Type B pancreatic cell (in vitro differentiated cells): Measurements from ENCODE around the gene ACTC1. TPM values are rescaled to one million over a fixed set of nuclear protein-coding genes. Genes with fewer than 3 reads are reported as not detected.

Source experiments
- DNase-seq: peaks from one replicate; pipeline ENCODE4 v3.0.0; 2021; ENCODE audit warnings: mixed read lengths; ENCODE audit not compliant: unreplicated experiment; ENCODE audit errors: extremely low spot score
- H3K27ac Mint-ChIP-seq: 2 replicates; pipeline ENCODE4 v1.8.0; 2021; ENCODE audit warnings: mild to moderate bottlenecking, mixed read lengths
- H3K27me3 Mint-ChIP-seq: 2 replicates; pipeline ENCODE4 v1.8.0; 2021; ENCODE audit warnings: mixed read lengths
- H3K36me3 Mint-ChIP-seq: 2 replicates; pipeline ENCODE4 v1.8.0; 2021; ENCODE audit warnings: mixed read lengths
- H3K4me1 Mint-ChIP-seq: one replicate; pipeline ENCODE4 v1.8.0; 2021; ENCODE audit warnings: mixed read lengths; ENCODE audit not compliant: unreplicated experiment
- H3K4me3 Mint-ChIP-seq: 2 replicates; pipeline ENCODE4 v1.8.0; 2021; ENCODE audit warnings: mild to moderate bottlenecking, mixed read lengths
- H3K9me3 Mint-ChIP-seq: 2 replicates; pipeline ENCODE4 v1.8.0; 2021; ENCODE audit warnings: mixed read lengths
- total RNA-seq: library from RNA; stranded (reverse); gene quantifications from 2 replicates; pipeline ENCODE4 v1.2.1, GENCODE V29; 2021; ENCODE audit warnings: low replicate concordance
- TF ChIP-seq, protein P1 (sequence below): fragments of 200-600 bp; sonication (generic); conservative IDR thresholded peaks from 2 replicates; pipeline ENCODE4 v1.5.0; 2021; ENCODE audit warnings: antibody characterized with exemption, mild to moderate bottlenecking

The ACTC1 gene
- total RNA-seq, 1 donor from 2014 or later = 19.7 TPM

DNA sequence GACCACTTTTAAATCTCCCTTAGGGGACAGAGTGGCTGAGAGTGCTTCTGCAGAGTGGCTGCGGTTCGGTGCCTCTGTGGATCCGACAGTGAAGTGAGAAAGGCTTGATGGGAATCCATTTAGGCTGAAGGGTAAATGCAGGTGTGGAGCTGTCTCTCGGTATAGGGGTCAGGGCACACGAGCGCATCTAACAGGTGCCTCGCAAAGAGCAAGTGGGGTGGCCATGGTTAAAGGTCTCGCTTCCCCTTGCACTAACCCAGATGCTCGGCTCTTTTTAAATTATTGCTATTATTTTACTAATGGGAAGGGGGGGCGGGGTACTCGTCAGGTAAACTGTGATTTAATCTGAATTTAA lies 40.0 kb downstream of the ACTC1 start:
- peaks cover 84% of the 10 kb centered on the region for H3K27me3 Mint-ChIP-seq
- no peak overlapping the region for H3K27ac Mint-ChIP-seq
- no peaks in the 10 kb centered on the region for H3K36me3 Mint-ChIP-seq
- H3K4me1 Mint-ChIP-seq = no peaks in the 10 kb centered on the region
- peak overlapping the region; percentile 82 for H3K4me3 Mint-ChIP-seq
- TF ChIP-seq, protein P1, sequence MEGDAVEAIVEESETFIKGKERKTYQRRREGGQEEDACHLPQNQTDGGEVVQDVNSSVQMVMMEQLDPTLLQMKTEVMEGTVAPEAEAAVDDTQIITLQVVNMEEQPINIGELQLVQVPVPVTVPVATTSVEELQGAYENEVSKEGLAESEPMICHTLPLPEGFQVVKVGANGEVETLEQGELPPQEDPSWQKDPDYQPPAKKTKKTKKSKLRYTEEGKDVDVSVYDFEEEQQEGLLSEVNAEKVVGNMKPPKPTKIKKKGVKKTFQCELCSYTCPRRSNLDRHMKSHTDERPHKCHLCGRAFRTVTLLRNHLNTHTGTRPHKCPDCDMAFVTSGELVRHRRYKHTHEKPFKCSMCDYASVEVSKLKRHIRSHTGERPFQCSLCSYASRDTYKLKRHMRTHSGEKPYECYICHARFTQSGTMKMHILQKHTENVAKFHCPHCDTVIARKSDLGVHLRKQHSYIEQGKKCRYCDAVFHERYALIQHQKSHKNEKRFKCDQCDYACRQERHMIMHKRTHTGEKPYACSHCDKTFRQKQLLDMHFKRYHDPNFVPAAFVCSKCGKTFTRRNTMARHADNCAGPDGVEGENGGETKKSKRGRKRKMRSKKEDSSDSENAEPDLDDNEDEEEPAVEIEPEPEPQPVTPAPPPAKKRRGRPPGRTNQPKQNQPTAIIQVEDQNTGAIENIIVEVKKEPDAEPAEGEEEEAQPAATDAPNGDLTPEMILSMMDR = no peak
- no peak for DNase-seq
- H3K9me3 Mint-ChIP-seq = no peaks in the 10 kb centered on the region

DNA sequence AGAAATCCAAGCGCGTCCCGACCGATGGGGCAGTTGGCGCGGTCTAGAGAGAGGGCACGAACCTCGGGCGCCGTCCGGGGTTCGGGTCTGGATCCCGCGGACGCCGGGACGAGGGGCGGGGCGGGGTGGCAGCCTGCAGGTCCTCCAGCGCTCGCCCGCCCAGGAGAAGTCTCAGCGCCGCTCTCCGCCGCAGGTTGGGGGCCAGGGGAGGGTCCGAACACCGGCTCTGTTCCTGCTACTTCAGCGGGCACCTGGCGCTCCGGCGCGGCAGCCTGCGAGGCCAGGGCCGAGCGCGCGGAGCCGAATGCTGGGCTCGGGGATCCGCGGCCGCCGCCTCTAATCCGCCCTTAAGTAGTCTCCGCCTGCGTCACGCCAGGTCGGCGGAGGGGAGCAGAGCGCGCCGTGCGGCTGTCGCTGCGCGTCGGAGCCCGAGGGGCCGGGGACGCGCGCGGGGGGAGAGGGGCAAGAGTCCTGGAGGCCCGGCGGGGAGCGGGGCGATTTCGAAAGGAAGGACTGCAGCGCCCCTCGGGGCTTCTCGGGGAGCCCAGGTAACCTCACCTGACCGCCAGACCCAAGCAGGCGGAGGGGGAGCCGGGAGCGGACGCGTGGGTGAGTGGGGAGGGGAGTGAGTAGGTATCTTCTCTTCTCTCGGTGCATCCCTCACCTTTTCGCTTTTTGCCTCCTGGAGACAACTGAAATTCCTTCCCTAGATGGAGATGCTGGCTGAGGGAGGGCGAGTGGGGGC lies 40.5 kb downstream of the ACTC1 start, which contains the start of gene GJD2:
Gene GJD2, minus strand, starts transcription at position 325 of the 745 bp plus-strand sequence. CDS start 510 bp downstream, outside the sequence.
- DNase-seq = no peak
- Mint-ChIP-seq H3K4me3 (peak within 1 kb of the TSS; percentile 82), H3K36me3 (no peaks in the 10 kb centered on the region), H3K9me3 (no peaks in the 10 kb centered on the region), H3K4me1 (no peaks in the 10 kb centered on the region), H3K27me3 (peaks cover 81% of the 10 kb centered on the region), H3K27ac (no peak within 1 kb of the TSS)
- TF ChIP-seq, protein P1 = no peak

DNA sequence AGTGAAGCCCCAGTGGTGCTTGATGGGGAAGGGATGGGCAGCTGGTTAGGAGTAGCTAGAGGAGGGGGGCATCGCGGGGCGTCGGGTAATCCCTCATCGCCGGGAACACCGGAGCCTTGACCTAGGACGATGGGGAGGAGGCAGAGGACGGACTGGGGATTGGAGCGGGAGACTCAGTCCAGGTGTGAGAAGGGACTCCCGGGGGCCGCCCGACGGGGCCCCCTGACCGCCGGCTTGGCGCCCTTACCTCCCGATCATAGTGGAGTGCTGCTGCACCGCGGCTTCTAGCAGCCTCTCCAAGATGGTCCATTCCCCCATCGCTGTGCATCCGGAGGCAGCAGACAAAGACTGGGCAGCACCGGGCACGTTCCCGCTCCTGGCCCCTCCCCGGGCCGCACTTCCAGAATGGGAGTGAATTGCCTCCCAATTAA lies 41.2 kb downstream of the ACTC1 start:
- Mint-ChIP-seq H3K9me3 (no peaks in the 10 kb centered on the region), H3K4me1 (no peaks in the 10 kb centered on the region), H3K27ac (no peak overlapping the region), H3K4me3 (peak overlapping the region; percentile 81), H3K27me3 (peaks cover 78% of the 10 kb centered on the region), H3K36me3 (no peaks in the 10 kb centered on the region)
- DNase-seq = no peak
- TF ChIP-seq, protein P1 = no peak

DNA sequence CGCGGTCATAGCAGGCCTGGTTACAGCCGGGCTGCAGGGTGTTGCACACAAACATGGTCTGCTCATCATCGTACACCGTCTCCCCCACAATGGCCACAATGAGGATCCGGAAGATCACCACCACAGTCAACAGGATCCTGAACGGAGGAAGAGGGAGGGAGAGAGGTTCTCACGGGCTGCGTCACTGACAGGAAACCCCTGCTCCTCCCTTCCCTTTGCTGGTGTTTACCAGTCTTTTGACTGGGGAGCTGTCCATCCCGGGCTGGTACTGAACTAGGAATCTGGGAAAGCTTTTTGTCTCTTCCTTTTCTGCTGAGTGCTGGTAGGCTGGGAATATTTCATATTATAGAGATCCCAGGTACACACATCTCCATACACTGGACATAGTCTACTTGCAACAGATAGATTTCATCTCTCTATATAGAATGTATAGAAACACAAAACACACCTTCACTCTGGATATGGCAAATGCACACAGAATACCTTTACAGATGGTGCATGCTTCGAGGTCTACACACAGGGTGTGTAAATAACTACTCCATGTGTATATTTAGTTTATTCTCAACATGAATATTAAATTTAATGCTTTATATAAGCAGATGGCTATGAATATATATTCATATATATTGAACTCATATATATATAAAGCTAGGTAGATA lies 42.0 kb downstream of the ACTC1 start:
- Mint-ChIP-seq H3K27me3 (peaks cover 70% of the 10 kb centered on the region), H3K36me3 (no peaks in the 10 kb centered on the region), H3K27ac (no peak overlapping the region), H3K4me3 (peak overlapping the region; percentile 81), H3K9me3 (no peaks in the 10 kb centered on the region), H3K4me1 (no peaks in the 10 kb centered on the region)
- DNase-seq = no peak
- TF ChIP-seq, protein P1 = no peak

DNA sequence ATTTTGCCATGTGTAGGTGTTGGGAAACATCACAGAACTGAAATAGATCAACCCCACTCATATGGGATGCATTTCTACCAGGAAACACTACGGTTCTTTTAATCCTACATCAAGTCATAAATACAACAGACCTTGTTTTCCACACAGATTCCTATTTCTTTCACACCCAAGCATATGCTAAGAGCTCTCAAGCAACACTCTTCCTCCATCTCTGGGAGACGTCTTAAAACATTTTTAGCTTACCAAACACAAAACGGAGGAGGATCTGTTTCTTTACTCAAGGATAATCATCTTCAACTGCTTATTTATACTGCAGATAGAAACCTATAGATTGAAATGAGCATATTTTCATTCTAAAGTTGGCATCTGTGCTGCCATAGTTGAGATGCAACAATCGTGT lies 45.7 kb downstream of the ACTC1 start:
- Mint-ChIP-seq H3K4me1 (no peaks in the 10 kb centered on the region), H3K36me3 (no peaks in the 10 kb centered on the region), H3K4me3 (no peak overlapping the region), H3K9me3 (no peaks in the 10 kb centered on the region), H3K27ac (no peak overlapping the region), H3K27me3 (peaks cover 49% of the 10 kb centered on the region)
- TF ChIP-seq, protein P1 = no peak
- DNase-seq = no peak

Other genes with a start within 250 kb of the ACTC1 start
- gene GOLGA8B, start 211.9 kb downstream of the ACTC1 start, total RNA-seq = 24.0 and 68.1 TPM in 2 replicates
- 0.50 and 0.89 TPM in 2 replicates for gene GJD2, start 40.6 kb downstream of the ACTC1 start, total RNA-seq
- 38.0 and 38.3 TPM in 2 replicates for gene AQR, start 174.2 kb upstream of the ACTC1 start, total RNA-seq
- gene ZNF770, start 192.7 kb upstream of the ACTC1 start, total RNA-seq = 58.7 and 68.3 TPM in 2 replicates